ENCODE measurements around the gene CCDC60. TPM values are rescaled to one million over a fixed set of nuclear protein-coding genes. Genes with fewer than 3 reads are reported as not detected.

The CCDC60 gene
- total RNA-seq, 2 experiments from 2014 or later = not detected

Other genes starting within 250 kb of the CCDC60 start
- not detected for gene HSPB8, start 155.8 kb upstream of the CCDC60 start, total RNA-seq

Measured in activated CD8-positive, alpha-beta memory T cell treated with anti-CD3 and anti-CD28 coated beads for 36 hours (primary cell).